ENCODE results near the gene ETS2.

DNA sequence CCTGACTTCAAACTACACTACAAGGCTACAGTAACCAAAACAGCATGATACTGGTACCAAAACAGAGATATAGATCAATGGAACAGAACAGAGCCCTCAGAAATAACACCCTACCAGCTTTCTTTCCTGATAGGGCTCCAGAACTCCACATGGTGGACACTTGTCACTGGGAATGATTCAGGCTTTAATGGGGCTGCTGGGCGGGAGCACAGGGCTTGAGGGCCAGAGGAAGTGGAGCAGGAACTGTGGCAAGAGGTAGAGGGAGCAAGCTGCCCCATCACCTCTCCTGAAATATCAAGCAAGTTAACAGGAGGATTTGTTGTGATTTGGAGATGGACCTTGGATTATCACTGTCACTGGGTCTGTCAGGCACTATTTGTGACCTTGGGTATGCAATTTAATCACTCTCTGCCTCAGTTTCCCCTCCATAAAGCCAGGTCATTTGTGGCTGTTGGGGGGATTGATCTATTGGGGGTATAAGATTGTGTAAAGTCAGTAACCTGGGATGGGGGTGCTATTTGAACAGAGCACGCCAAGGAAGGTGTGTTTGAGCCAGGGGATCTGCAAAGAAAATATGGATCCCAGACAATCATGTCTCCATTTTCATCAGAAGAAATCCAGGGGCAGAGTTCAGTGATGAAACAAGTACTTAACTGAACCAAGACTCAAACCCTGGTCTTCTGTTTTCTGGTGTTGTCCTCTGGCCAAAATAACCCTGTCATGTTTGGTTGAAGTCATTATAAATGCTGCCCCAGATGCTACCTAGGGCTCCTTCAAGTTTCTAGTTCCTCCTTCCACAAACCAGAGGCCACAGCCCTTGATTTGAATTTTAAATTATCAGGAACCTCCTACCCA, 25.2 kb downstream of the ETS2 start:
- TF ChIP-seq CTCF (IDR thresholded peaks at IDR 0.05) (no peak), POLR2A (IDR thresholded peaks at IDR 0.05) (no peak)

All from ovary (tissue), 3 donors.